DOHH2 (cell line): ENCODE data around the gene ST8SIA6.

Experiments
- H3F3A ChIP-seq: fragments of 200-600 bp; sonication (generic), shearing (Covaris generic); 2 replicates; pipeline ENCODE4 v1.6.0; 2016; ENCODE audit warnings: antibody characterized with exemption, mild to moderate bottlenecking; ENCODE audit not compliant: control insufficient read depth, insufficient read depth
- H3K27ac ChIP-seq: fragments of 200-600 bp; sonication (generic); 2 replicates; pipeline ENCODE4 v1.5.1; 2014; ENCODE audit warnings: low read depth, mild to moderate bottlenecking, low read length, moderate library complexity
- H3K27me3 ChIP-seq: fragments of 200-600 bp; sonication (generic); 2 replicates; pipeline ENCODE4 v1.6.1; 2014; ENCODE audit warnings: mild to moderate bottlenecking, low read length, mixed read lengths; ENCODE audit not compliant: control insufficient read depth
- H3K36me3 ChIP-seq: fragments of 200-600 bp; sonication (generic); 2 replicates; pipeline ENCODE4 v1.6.1; 2014; ENCODE audit warnings: mild to moderate bottlenecking, low read length, moderate library complexity, mixed read lengths; ENCODE audit not compliant: control insufficient read depth
- H3K4me1 ChIP-seq: fragments of 200-600 bp; sonication (generic); 2 replicates; pipeline ENCODE4 v1.6.1; 2014; ENCODE audit warnings: mild to moderate bottlenecking, low read length, mixed read lengths; ENCODE audit not compliant: control insufficient read depth
- H3K4me2 ChIP-seq: fragments of 200-600 bp; sonication (generic); 2 replicates; pipeline ENCODE4 v1.6.0; 2014; ENCODE audit warnings: mild to moderate bottlenecking, low read length, moderate library complexity
- H3K4me3 ChIP-seq: fragments of 200-600 bp; sonication (generic); 2 replicates; pipeline ENCODE4 v1.5.1; 2014; ENCODE audit warnings: mild to moderate bottlenecking, low read length, mixed read lengths
- H3K79me2 ChIP-seq: fragments of 200-600 bp; sonication (generic); 2 replicates; pipeline ENCODE4 v1.6.1; 2014; ENCODE audit warnings: mild to moderate bottlenecking, low read length, mixed read lengths; ENCODE audit not compliant: control insufficient read depth
- H3K9me2 ChIP-seq: fragments of 200-600 bp; sonication (generic); replicated peaks from 2 replicates; pipeline ENCODE4 v1.6.1; 2014; ENCODE audit warnings: mild to moderate bottlenecking, low read length, mixed read lengths; ENCODE audit not compliant: control insufficient read depth
- H3K9me3 ChIP-seq: fragments of 200-600 bp; sonication (generic); 2 replicates; pipeline ENCODE4 v1.6.1; 2014; ENCODE audit warnings: antibody characterized with exemption, low read length, mixed read lengths; ENCODE audit not compliant: control insufficient read depth, insufficient read depth
- H4K20me1 ChIP-seq: fragments of 200-600 bp; sonication (generic); 2 replicates; pipeline ENCODE4 v1.6.0; 2014; ENCODE audit warnings: low read depth, mild to moderate bottlenecking, antibody characterized with exemption, low read length, moderate library complexity; ENCODE audit not compliant: control insufficient read depth, insufficient read depth
- CTCF ChIP-seq: fragments of 200-600 bp; sonication (generic); IDR thresholded peaks from one replicate; pipeline ENCODE4 v1.5.1; 2014; ENCODE audit warnings: antibody characterized with exemption, mild to moderate bottlenecking, low read depth, low read length; ENCODE audit not compliant: poor library complexity, severe bottlenecking
- EZH2phosphoT487 ChIP-seq: fragments of 200-600 bp; sonication (generic); IDR thresholded peaks from 2 replicates; pipeline ENCODE4 v1.6.1; 2017; ENCODE audit warnings: borderline replicate concordance, mild to moderate bottlenecking, antibody characterized with exemption, low read length, moderate library complexity, mixed read lengths

ST8SIA6 gene

GRCh38 chr10:17316488-17317170 is 137.8 kb downstream of the ST8SIA6 start:
- H3K4me3 ChIP-seq: no peak overlapping the region
- H3K27ac ChIP-seq: no peak overlapping the region
- no peaks in the 10 kb centered on the region for H3K9me2 ChIP-seq
- no peaks in the 10 kb centered on the region for H3F3A ChIP-seq
- H3K36me3 ChIP-seq: no peaks in the 10 kb centered on the region
- TF ChIP-seq EZH2phosphoT487: no peak
- no peak for TF ChIP-seq CTCF
- H3K9me3 ChIP-seq: no peaks in the 10 kb centered on the region
- H3K79me2 ChIP-seq: no peaks in the 10 kb centered on the region
- peaks cover 2% of the 10 kb centered on the region; the same call in 1 of the 2 replicates for H3K27me3 ChIP-seq
- no peaks in the 10 kb centered on the region for H3K4me1 ChIP-seq
- no peak overlapping the region for H3K4me2 ChIP-seq
- no peaks in the 10 kb centered on the region for H4K20me1 ChIP-seq

- no peaks in the 10 kb centered on the region for H3K4me1 ChIP-seq
- H3K36me3 ChIP-seq: no peaks in the 10 kb centered on the region
- H4K20me1 ChIP-seq: no peaks in the 10 kb centered on the region
- no peak overlapping the region for H3K4me2 ChIP-seq
- H3K9me2 ChIP-seq: no peaks in the 10 kb centered on the region
- H3K27ac ChIP-seq: no peak overlapping the region
- no peaks in the 10 kb centered on the region for H3K27me3 ChIP-seq
- H3F3A ChIP-seq: no peaks in the 10 kb centered on the region
- H3K9me3 ChIP-seq: no peaks in the 10 kb centered on the region
- no peak overlapping the region for H3K4me3 ChIP-seq
- TF ChIP-seq CTCF (no peak), EZH2phosphoT487 (no peak)
- no peaks in the 10 kb centered on the region for H3K79me2 ChIP-seq
Observed at GRCh38 chr10:17309435-17309834, 145.0 kb downstream of the ST8SIA6 start.

- no peaks in the 10 kb centered on the region for H3K4me1 ChIP-seq
- no peaks in the 10 kb centered on the region for H3K79me2 ChIP-seq
- no peaks in the 10 kb centered on the region for H3K9me2 ChIP-seq
- no peaks in the 10 kb centered on the region for H3F3A ChIP-seq
- H3K27ac ChIP-seq: no peak overlapping the region
- H3K4me2 ChIP-seq: no peak overlapping the region
- no peaks in the 10 kb centered on the region for H3K9me3 ChIP-seq
- TF ChIP-seq EZH2phosphoT487 (no peak), CTCF (no peak)
- H4K20me1 ChIP-seq: no peaks in the 10 kb centered on the region
- no peak overlapping the region for H3K4me3 ChIP-seq
- no peaks in the 10 kb centered on the region for H3K36me3 ChIP-seq
- H3K27me3 ChIP-seq: no peaks in the 10 kb centered on the region
Observed at GRCh38 chr10:17307123-17307522, 147.3 kb downstream of the ST8SIA6 start.
